Thoracic aorta (tissue), 2 donors: ENCODE measurements around the gene BCL2L2. TPM values are rescaled to one million over a fixed set of nuclear protein-coding genes. Genes with fewer than 3 reads are reported as not detected.

Experiments used
- ATAC-seq: fragments of 150-250 bp; one replicate; pipeline ENCODE4 v1.8.0; 2017; ENCODE audit warnings: low read depth; ENCODE audit not compliant: insufficient number of reproducible peaks, low FRiP score
- DNase-seq: peaks from one replicate; pipeline ENCODE4 v3.0.0-alpha.2; 2020; ENCODE audit warnings: low spot score
- H3K27ac ChIP-seq, 2 donors: fragments of 200-600 bp; sonication (generic); 1 replicate in 1 of 2; 2 replicates in 1 of 2; pipeline ENCODE4 v1.5.1; 2016; ENCODE audit warnings: mild to moderate bottlenecking in 2 of 2, moderate library complexity in 2 of 2
- H3K27me3 ChIP-seq: fragments of 200-600 bp; sonication (generic); replicated peaks from 2 replicates; pipeline ENCODE4 v1.6.0; 2016; ENCODE audit warnings: mild to moderate bottlenecking; ENCODE audit not compliant: insufficient read depth
- H3K36me3 ChIP-seq: fragments of 200-600 bp; sonication (generic); one replicate; pipeline ENCODE4 v1.5.1; 2016
- H3K4me1 ChIP-seq, 2 donors: fragments of 200-600 bp; sonication (generic); 1 replicate in 1 of 2; 2 replicates in 1 of 2; pipeline versions ENCODE4 v1.5.1 to v1.6.0; 2016; ENCODE audit warnings: low read depth in 2 of 2, mild to moderate bottlenecking in 1 of 2; ENCODE audit not compliant: control insufficient read depth in 1 of 2
- H3K4me3 ChIP-seq: fragments of 200-600 bp; sonication (generic); 2 replicates; pipeline ENCODE4 v1.5.1; 2016; ENCODE audit warnings: mild to moderate bottlenecking
- H3K9me3 ChIP-seq: fragments of 200-600 bp; sonication (generic); 2 replicates; pipeline ENCODE4 v1.5.1; 2016
- total RNA-seq, 2 donors: library from RNA; depleted of rRNA; stranded (reverse); fragments of >200 nt; gene quantifications; one replicate each; pipeline versions ENCODE4 v1.1.0 to v1.2.3, GENCODE V29; 2016
- TF ChIP-seq, protein P1 (sequence below): fragments of 200-600 bp; sonication (generic); IDR thresholded peaks from one replicate; pipeline ENCODE4 v1.5.1; 2019; ENCODE audit warnings: antibody characterized with exemption

The BCL2L2 gene
- total RNA-seq, 2 donors from 2014 or later: 50.6 to 74.4 TPM

DNA sequence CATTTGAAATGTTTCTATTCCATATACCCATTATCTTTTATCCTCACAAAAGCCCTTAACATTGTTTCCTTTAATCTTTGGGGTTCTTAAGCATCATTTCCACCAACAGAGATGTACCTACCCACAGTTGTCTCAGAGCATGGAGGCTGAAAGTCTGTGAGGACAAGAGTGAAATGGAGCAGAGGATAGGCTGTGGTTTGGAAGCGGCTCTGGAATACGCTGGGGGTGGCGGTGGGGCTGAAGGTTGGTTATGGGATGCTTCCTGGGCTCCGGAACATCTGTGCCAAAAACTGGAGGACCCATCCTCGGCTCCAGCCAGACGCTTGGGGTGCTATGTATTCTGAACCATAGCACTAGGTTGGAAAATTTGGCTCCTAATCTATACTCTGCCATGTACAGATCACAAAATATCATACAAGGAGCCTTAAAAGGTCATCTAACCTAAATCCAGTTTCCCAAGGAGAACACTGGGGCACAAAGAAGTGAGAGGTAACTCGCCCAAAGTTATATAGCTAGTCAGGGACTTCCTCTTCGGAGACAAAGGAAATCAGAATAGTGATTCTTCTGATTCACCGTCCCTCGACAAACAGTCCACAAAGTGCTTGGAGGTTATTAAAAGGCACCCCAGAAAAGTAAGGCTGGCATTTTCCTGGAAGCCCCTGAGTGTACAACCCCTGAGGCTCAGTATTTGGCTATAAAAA is 6.5 kb upstream of the BCL2L2 start:
- Histone ChIP-seq H3K9me3 (no peaks in the 10 kb centered on the region), H3K4me1 (peaks cover 5 to 28% of the 10 kb centered on the region in 2 donors), H3K4me3 (peak overlapping the region; percentile 80), H3K27ac (peak overlapping the region; percentile 97 to 98), H3K27me3 (no peaks in the 10 kb centered on the region), H3K36me3 (no peaks in the 10 kb centered on the region)
- TF ChIP-seq, protein P1, sequence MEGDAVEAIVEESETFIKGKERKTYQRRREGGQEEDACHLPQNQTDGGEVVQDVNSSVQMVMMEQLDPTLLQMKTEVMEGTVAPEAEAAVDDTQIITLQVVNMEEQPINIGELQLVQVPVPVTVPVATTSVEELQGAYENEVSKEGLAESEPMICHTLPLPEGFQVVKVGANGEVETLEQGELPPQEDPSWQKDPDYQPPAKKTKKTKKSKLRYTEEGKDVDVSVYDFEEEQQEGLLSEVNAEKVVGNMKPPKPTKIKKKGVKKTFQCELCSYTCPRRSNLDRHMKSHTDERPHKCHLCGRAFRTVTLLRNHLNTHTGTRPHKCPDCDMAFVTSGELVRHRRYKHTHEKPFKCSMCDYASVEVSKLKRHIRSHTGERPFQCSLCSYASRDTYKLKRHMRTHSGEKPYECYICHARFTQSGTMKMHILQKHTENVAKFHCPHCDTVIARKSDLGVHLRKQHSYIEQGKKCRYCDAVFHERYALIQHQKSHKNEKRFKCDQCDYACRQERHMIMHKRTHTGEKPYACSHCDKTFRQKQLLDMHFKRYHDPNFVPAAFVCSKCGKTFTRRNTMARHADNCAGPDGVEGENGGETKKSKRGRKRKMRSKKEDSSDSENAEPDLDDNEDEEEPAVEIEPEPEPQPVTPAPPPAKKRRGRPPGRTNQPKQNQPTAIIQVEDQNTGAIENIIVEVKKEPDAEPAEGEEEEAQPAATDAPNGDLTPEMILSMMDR: no peak
- no peak for DNase-seq
- no peak for ATAC-seq

DNA sequence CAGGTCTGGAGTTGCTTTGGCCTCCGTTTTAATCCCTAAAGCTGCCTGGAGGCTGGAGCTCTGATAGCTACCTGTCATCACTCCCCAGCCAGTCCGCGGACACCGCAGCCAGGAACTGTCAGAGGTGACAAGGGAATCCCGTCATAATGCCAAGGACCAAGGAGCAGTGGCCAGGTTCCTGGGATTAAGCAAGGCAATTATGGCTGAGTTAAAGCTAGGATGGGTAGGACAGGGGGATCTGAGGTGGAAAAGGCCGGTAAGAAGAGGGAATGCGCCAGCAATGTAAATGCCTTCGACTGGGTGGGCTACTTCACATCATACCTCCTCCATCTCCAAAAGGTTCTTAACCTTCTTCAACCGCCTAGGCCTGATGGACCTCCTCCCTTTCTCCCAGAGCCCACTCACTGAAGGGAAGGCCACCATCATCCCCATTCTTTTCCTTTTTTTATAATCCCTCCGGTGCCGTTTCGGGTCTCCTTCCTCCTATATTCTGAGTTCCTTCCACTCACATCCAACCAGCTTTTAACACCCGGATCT is 5.9 kb upstream of the BCL2L2 start:
- DNase-seq (no peak), ATAC-seq (no peak)
- H3K4me1 ChIP-seq: peaks cover 7 to 29% of the 10 kb centered on the region in 2 donors

DNA sequence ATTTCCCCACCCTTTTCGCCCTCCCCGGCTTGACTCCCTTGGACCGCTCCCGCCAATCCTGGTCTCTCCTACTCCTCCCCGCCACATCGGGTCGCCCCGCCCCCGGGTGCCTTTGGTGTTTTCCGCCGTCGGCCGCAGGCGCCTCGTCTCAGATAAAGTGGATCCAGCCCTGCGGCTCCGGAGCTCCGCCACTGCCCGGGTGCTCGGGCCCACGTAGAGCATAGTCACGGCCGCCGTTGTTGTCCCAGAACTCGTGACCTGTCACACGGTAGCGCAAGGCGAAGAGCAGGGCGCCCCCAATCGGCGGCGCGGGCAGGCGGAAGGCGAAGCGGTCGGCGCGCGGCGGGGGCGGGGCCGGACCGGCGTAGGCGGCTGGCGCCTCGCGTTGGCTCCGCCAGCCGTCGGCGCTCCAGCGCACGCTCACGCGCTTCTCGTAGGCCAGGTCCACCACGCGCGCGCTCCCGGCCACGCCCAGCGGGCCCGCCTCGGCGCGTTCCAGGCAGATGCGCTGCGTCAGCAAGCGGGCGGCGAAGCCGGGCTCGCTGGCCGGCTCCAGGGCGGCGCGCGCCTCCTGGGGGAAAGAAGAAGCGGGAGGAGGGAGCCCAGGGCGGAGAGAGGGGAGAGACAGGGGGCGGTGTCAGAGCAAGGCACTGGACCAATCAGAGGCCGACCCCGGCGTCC is 5.2 kb upstream of the BCL2L2 start:
- peak; percentile 85 for ATAC-seq

More for the DNA sequence above, 5.9 kb upstream of the BCL2L2 start:
- no peaks in the 10 kb centered on the region for H3K27me3 ChIP-seq
- H3K27ac ChIP-seq: peak overlapping the region; percentile 97 to 98
- H3K36me3 ChIP-seq: no peaks in the 10 kb centered on the region
- H3K4me3 ChIP-seq: peak overlapping the region; percentile 80
- TF ChIP-seq, protein P1: no peak
- H3K9me3 ChIP-seq: no peaks in the 10 kb centered on the region

DNA sequence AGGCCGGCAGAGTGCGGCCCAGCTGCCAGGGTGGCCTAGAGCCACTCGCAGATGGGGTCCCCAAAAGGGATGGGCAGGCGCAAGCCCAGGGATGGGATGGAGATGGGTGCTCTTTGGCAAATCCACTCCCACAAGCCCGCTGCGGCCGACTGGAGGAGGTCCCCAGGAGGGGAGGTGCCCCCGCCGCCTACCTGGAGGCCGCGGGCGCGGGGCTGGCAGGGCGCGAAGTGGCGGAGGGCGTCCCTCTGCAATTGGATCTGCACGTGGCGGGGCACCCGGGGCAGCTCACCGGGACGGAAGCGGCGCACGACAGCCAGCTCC is 4.7 kb upstream of the BCL2L2 start:
- Histone ChIP-seq H3K4me3 (peak overlapping the region; percentile 80), H3K27me3 (no peaks in the 10 kb centered on the region), H3K27ac (peak overlapping the region; percentile 96 to 98), H3K9me3 (no peaks in the 10 kb centered on the region), H3K4me1 (peaks cover 11 to 34% of the 10 kb centered on the region in 2 donors), H3K36me3 (no peaks in the 10 kb centered on the region)
- DNase-seq: no peak
- TF ChIP-seq, protein P1: no peak
- peak; percentile 1 for ATAC-seq

More for the DNA sequence above, 5.2 kb upstream of the BCL2L2 start:
- H3K36me3 ChIP-seq: no peaks in the 10 kb centered on the region
- H3K27me3 ChIP-seq: no peaks in the 10 kb centered on the region
- peak overlapping the region; percentile 80 for H3K4me3 ChIP-seq
- H3K27ac ChIP-seq: peak overlapping the region; percentile 97 to 98
- DNase-seq: peak; percentile 94
- TF ChIP-seq, protein P1: peak; percentile 28
- peaks cover 11 to 34% of the 10 kb centered on the region in 2 donors for H3K4me1 ChIP-seq
- H3K9me3 ChIP-seq: no peaks in the 10 kb centered on the region
